HG02870 (cell line): ENCODE measurements around the gene SLC5A11.

ENCODE experiments used
- ATAC-seq: cut with Tn5 transposase; IDR thresholded peaks from one replicate; pipeline ENCODE4 v1.9.1; 2021; ENCODE audit warnings: mild to moderate bottlenecking, moderate library complexity; ENCODE audit not compliant: unreplicated experiment

SLC5A11 gene

DNA sequence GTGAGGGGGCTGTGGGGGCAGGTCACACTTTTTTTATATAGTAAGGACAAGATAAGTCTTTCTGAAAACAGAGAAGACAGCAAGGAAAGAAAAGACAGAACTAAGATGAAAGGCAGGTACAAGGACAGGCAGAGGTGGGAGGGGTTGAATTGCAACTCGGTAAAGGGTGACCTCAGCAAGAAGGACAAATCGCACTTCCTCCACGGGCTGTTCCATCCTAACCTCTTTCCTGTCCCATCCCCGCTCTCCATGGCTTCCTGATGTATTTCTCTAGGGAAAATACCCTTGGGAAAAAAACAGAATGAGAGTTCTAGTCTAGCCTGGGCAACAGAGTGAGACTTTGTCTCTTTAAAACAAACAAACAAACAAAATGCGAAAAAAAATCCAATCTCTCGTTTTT lies 112.1 kb downstream of the SLC5A11 start:
- no peak for ATAC-seq
